GM12864 (cell line): ENCODE measurements around the gene ZNF318.

Experiments
- DNase-seq: peaks from one replicate; pipeline ENCODE4 v3.0.0-alpha.2; 2011; ENCODE audit warnings: low read depth
- H3K4me3 ChIP-seq: 2 replicates; pipeline ENCODE4 v1.5.1; 2011; ENCODE audit warnings: mild to moderate bottlenecking, low read depth, low read length, control low read depth
- CTCF ChIP-seq: IDR thresholded peaks from 2 replicates; pipeline ENCODE4 v1.5.1; 2011; ENCODE audit warnings: low read depth, mild to moderate bottlenecking, moderate library complexity, low read length, control low read depth, inconsistent platforms; ENCODE audit errors: missing control alignments

ZNF318 gene

GRCh38 chr6:43298565-43299337 is 70.7 kb downstream of the ZNF318 start:
- no peak overlapping the region for H3K4me3 ChIP-seq
- DNase-seq: no peak
- no peak for TF ChIP-seq CTCF

GRCh38 chr6:43297644-43298564 is 71.5 kb downstream of the ZNF318 start, which contains the start of gene SLC22A7:
TSS of gene SLC22A7 (plus strand) at chr6:43298260. CDS start at chr6:43298359, 99 bp downstream.
- TF ChIP-seq CTCF: no peak
- H3K4me3 ChIP-seq: no peak within 1 kb of the TSS
- no peak for DNase-seq

- no peak overlapping the region for H3K4me3 ChIP-seq
- DNase-seq: no peak
- no peak for TF ChIP-seq CTCF
Measured at GRCh38 chr6:43296780-43297497, 72.5 kb downstream of the ZNF318 start.

- no peak for DNase-seq
- no peak overlapping the region for H3K4me3 ChIP-seq
- no peak for TF ChIP-seq CTCF
Measured at GRCh38 chr6:43295456-43295855, 74.0 kb downstream of the ZNF318 start.

GRCh38 chr6:43294536-43294935 is 74.9 kb downstream of the ZNF318 start:
- DNase-seq: no peak
- no peak overlapping the region for H3K4me3 ChIP-seq
- no peak for TF ChIP-seq CTCF

- no peak overlapping the region for H3K4me3 ChIP-seq
- no peak for TF ChIP-seq CTCF
- DNase-seq: no peak
Measured at GRCh38 chr6:43293698-43294097, 75.7 kb downstream of the ZNF318 start.
